Measurements from ENCODE around the gene ZNF605.
"Not testable (repeated sequence)": the region's sequence is repeated elsewhere in the genome, so short reads cannot be mapped to it uniquely, and the experiment has no call there.

The ZNF605 gene

DNA sequence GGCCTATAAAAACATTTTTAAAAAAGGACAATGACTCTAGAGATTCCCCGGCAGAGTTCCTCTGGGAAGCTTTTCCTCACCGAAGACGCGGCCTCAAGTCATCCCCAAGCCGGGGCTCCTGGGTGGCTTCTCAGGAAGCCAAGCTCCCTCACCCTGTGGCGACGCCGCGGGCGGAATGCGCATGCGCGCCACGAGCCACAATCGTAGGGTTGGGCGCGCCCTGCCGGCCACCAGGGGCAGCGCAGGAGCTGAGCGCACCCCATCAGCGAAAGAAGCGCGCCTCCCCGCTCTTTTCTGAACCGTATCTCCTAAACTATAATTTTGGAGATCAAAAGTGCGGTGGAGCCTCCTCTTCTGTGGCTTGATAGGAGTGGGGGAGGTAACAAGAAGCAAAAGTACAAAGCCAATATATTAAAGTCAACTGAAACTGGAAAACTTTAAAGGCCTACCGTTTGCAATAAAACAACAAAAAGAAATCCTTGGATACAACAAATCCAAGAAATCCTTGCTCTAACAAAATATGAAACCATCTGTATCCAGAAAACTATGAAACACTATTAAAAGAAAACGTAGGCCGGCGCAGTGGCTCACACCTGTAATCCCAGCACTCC is 51.3 kb downstream of the ZNF605 start:
- peak; percentile 86 for DNase-seq

DNA sequence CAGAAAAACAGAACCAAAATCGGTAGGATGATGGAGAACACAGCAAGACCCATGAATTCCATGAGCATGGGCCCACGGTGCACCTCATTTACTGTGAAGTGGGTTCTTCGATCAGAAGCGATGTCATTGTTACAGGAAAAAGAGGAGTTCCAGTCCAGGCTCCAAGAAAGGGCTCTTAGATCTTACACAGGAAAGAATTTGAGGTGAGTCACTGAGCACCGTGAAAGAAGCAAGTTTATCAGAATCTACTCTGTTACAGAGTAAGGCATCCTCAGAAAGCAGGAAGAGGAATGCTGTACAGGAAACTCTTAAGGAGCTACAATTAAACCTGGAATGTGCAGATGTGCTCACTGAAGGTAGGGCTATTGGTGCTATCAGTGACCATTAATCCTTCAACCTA is 57.1 kb downstream of the ZNF605 start:
- no peak for DNase-seq

DNA sequence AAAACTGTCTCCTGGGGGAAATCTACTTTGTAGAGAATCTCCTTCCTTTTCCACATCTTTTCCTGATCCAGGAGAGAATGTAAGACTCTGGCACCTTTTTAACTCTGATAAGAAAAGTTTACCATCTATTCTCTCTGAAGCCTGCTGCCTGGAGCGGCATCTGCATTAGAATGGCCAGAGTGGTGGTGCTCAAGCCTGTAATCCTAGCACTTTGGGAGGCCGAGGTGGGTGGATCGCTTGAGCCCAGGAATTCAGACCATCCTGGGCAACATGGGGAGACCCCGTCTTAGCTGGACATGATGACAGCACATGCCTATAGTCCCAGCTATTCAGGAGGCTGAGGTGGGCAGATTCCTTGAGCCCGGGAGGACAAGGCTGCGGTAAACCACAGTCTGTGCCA is 67.3 kb downstream of the ZNF605 start:
- no peak for DNase-seq

DNA sequence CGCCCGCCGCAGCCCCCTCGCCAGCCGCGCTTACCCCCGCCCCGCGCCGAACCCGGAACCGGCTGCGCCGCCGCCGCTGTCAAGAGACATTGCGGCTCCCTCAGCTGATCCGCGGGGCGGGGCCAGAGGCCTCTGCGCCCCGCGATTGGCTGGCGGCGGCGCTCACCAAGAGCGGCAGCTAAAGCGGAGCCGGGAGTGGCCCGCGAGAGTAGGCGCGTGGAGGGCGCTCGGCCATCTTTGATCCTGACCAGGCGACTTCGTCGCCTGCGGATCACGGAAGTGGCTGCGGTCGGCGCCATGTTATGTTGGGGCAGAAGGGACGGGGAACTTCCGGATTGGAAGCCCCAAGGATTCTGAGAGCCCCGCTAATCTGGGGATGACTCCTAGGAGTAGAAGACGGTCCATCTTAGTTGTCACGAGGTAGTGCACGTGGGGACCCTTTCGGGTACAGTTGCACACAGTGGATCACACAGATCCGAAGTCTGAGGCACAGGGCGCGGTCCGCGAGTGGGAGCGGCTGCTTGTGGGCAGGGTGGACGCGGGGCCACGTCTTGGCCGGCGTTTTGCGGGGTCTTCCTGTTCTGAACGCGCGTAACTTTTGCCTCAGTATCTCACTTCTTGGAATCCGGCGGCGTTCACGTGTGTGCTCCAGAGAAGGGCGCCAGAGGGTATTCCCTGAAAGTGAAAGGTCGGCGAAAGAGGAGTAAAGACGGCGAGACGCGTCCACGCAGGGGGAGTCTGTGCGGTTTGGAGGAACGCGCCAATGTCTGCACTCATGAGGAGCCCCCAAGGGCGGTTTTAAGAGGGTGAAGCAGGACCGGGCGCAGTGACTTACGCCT is 68.4 kb downstream of the ZNF605 start, which contains the start of gene CHFR:
Gene CHFR, minus strand, starts transcription at position 93 of the 839 bp plus-strand sequence. CDS start 277 bp downstream, outside the sequence.
- DNase-seq, result peak; percentile 97

DNA sequence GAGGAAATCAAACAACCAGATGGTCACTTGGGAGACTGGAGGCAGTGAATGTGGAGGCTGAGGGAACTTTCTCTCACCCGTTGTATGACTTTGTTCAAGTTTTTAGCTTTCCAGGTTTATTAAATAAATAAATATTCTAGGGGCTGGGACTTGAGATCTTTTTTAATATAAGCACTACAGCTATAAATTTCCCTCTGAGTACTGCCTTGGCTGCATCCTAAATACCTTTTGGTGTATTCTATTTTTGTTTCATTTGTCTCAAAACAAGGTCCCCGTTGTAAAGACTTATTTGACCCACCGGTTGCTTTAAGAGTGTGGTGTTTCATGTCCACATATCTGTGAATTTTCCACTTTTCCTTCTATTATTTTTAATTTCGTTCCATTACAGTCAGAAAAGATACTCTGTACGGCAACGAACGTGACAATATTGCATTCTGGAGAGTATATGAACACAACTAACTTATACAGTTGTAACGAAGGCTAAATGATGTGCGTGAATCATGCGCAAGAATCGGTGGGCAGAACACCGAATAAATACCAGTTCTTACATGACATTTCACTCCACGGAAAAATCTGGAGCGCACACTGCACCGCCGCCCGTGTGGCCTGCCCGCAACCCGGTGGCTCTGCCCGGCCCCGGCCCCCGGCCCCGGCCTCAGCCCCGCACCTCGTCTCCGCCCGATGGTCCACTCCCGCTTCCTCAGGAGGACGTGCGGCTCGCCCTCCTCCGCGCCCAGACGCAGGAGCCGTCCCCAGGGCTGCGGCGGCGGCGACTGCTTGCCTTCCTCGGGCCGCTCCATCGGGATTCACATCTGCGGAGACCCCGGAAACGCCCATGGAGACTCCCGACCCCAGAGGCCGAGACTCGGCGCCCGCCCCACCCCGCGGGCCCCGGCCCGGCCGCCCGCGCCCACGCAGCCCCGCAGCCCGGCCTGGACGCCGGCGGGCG is 69.3 kb downstream of the ZNF605 start:
- DNase-seq, result no peak

DNA sequence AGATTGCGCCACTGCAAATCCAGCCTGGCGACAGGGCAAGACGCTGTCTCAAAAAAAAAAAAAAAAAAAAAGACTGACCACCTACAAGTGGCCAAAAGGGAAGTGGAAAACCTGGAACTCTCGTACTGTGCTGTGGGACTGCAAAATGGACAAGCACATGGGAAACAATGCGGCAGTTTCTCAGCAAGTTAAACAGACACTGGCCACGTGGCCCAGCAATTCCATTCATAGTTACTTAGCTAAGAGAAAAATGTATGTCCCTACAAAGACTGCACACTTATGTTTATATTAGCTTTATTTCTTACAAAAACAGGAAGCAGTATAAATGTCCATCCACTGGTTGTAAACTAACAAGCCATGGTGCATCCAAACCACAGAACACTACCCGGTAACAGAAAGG is 74.3 kb downstream of the ZNF605 start:
- DNase-seq, result no peak

DNA sequence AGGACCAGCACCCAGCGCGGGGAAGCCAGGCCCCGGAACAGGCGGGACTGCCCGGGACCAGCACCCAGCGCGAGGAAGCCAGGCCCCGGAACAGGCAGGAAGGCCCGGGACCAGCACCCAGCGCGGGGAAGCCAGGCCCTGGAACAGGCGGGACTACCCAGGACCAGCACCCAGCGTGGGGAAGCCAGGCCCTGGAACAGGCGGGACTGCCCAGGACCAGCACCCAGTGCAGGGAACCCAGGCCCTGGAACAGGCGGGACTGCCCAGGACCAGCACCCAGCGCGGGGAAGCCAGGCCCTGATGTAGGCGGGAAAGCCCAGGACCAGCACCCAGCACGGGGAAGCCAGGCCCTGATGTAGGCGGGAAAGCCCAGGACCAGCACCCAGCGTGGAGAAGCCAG is 81.5 kb downstream of the ZNF605 start:
- not testable (repeated sequence) for DNase-seq

DNA sequence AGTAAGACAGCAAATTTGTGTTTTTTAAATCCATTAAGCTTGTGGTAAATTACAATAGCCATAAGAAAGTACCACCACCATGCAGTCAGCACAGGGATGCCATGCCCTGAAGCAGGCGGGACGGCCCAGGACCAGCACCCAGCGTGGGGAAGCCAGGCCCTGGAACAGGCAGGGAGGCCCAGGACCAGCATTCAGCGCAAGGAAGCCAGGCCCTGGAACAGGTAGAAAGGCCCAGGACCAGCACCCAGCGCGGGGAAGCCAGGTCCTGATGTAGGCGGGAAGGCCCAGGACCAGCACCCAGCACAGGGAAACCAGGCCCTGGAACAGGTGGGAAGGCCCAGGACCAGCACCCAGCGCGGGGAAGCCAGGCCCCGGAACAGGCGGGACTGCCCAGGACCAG is 81.9 kb downstream of the ZNF605 start:
- DNase-seq, result no peak

DNA sequence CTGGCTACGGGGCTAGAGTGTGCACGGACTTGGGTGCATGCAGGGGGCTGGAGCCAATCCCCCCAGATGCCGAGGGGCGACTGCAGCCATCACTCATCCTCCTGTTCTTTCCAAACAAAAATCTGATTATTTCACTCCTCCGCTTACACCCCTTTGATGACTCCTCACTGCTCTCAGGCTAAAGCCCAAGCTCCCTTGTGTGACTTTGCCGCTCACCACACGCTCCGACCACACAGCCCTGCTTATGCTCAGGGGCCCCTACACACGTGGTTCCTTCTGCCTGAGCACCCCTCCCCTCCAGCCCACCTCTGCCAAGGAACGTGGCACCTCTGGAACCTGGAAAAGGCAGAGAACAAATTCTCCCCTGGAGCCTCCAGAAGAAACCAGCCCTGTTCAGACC is 82.4 kb downstream of the ZNF605 start:
- DNase-seq, result no peak

DNA sequence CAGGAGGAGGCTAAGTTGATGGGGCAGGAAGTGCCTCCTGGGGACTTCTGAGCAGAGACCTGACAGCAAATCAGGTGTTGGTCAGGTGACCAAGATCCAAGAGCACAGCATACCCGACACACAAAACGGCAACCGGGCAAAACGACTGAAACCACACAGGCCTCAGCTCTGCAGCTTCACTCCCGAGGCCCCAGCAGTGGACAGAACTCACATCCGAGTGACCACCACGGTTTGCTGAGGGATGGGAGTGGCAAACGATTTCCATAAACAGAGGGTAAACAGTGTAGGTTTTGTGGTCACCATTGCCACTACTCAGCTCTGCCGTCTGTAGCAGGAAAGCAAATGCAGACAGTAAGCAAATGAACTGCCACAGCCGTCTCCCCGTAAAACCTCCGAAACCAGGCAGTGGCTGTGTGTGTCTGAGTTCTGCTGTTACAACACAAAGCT is 83.1 kb downstream of the ZNF605 start:
- DNase-seq, result no peak

DNA sequence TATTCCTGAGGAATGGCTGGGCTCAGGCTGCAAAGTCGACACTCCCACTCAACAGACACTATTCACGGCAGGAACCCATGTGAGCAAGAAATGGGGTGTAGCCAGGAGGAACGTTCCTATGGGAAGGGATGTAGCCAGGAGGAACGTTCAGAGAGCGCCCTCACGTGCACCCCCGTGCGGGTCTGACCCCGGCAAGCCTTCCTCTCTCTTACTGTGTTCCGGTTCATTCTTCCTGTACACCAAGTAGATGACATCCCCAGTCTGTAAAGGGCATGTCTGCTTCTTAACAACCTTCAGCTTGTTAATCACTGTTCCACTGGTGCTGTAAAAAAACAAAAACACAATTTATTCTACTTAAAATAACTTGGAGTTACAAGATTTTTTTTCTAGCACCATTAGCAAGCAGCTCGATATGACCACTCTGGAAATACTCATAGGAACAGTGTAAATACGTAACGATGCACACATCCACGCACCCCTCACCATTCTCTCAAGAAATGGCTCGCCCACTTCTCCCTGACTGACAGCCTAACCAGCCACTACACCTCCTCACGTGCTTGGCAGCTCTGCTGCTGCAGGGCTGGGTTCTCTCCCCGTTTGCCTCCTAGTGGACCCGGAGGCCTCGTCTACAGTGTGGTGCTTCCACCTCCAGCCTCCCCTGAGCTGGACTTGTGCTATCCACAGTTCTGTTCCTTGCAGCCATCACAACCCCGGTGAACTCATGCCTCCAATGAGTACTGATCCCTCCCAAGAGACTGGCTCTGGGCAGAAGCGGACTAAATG is 83.8 kb downstream of the ZNF605 start:
- DNase-seq, result no peak

DNA sequence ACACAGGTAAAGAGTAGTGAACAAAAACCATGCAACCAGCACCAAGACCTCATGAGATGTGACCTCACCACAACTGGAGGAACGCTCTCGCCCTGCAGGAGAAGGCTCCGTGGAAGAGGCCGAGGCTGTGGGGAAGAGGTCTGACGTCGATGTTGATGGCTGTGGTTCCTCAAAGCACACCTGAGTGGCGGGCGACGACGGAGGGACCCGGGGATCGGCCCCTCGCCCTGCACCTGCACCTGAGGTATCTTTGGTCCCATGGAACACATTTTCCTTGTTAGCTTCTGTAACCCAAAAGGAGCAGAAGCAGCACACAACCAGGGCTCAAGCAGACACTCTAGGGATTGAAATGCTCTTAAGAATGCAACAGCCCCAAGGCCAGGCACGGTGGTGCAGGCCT is 86.6 kb downstream of the ZNF605 start:
- no peak for DNase-seq

Data from CD4-positive, alpha-beta T cell treated with Interleukin-15 for 1 hour (primary cell).